HG03442 (cell line): ENCODE results near the gene CDC25A.

Source experiments
- ATAC-seq: cut with Tn5 transposase; IDR thresholded peaks from one replicate; pipeline ENCODE4 v1.9.1; 2021; ENCODE audit warnings: mild to moderate bottlenecking, moderate library complexity; ENCODE audit not compliant: unreplicated experiment

Gene CDC25A

DNA sequence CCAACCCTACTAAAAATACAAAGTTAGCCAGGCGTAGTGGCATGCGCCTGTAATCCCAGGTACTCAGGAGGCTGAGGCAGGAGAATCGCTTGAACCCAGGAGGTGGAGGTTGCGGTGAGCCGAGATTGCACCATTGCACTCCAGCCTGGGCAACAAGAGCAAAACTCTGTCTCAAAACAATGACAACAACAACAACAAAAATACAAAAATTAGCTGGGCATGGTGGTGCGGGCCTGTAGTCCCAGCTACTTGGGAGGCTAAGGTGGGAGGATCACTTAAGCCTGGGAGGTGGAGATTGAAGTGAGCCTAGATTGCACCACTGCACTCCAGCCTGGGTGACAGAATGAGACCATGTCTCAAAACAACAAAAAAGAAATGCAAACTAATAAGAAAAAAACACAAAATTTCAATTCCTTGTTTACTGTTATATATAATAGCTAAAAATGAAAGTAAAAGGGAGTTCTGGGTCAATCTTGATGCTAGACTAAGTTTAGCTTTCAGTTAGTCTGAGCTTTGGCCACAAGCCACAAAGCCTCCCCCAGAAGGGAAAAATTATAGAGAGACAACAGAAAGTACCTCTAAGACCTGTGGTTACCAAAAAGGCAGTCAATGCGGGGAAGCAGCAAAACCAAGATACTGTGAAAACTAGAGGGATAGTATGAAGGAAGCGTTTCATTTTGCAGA lies 76.0 kb downstream of the CDC25A start:
- ATAC-seq = peak; percentile 89

GRCh38 chr3:48110463-48110862 lies 77.8 kb downstream of the CDC25A start:
- ATAC-seq = no peak

GRCh38 chr3:48107227-48107626 lies 81.0 kb downstream of the CDC25A start:
- ATAC-seq = no peak
